C4-2B (cell line): Measurements from ENCODE around the gene HSD17B8.
A peak's percentile ranks its signal among the peaks of the same experiment; 100 is the strongest.

Experiments
- CTCF ChIP-seq: fragments of 450-650 bp; conservative IDR thresholded peaks from 2 replicates; pipeline ENCODE4 v1.5.1; 2017; ENCODE audit warnings: mild to moderate bottlenecking
- ZFX ChIP-seq: fragments of 450-650 bp; IDR thresholded peaks from 2 replicates; pipeline ENCODE4 v1.6.1; 2017

DNA sequence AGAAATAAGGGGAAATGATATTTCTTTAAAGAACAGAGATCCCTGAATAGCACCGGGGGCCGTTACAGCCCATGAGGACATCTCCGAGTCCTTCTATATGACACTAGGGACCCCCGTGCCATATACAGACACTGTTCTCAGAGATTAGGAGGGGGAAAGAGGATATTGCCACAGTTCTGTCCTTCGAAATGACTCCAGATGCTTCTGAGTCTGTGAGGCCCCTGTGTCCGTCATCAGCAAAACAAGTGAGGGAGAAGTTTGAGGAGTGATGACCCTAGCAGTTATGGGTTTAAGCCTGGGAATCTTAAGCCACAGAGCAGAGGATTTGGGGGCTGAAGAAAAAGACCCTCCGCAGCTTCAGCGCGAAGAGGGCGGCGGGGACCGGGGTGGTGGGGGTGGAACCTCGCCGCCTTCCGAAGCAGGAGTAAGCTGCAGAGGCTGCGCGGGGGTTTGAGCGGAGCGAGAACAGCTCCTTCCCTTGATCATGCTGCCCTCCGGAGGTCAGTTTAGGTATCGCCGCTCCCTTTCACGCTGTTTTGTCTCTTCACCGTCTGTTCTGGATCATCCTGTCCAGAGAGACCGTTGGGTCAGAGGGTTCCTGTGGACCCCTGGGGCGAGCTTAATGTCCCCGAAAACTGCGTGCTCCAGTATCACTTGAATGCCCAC is 43.7 kb downstream of the HSD17B8 start:
- TF ChIP-seq CTCF: peak; percentile 93
- no peak for TF ChIP-seq ZFX
